ENCODE measurements around the gene ZCCHC14.

The ZCCHC14 gene

DNA sequence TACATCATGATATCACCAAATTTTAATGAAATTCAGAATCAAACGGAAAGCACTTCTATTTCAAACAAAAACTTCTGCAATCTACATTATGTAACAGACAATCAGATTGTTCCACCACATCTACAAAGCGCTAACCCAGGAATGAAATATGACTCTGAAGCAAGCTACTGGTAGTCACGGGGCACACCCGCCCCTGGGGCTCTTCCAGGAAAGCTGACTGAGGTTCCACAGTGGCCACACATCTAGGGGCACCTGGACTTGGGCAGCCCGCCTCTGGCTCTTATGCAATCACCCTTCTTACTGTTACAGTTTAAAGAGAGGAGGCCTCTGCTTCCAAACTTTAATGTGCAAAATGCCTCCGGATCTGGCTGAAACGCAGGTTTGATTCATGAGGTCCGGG lies 27.5 kb downstream of the ZCCHC14 start:
- H3F3A ChIP-seq (ENCODE audit: insufficient read depth) = no peaks in the 10 kb centered on the region
- no peaks in the 10 kb centered on the region for H3K36me3 ChIP-seq (ENCODE audit: low read length)
- H3K27me3 ChIP-seq (ENCODE audit: low read length) = no peaks in the 10 kb centered on the region
- no peak overlapping the region for H3K27ac ChIP-seq (ENCODE audit: low read depth, low read length)
- H4K20me1 ChIP-seq (ENCODE audit: low read depth, low read length) = no peaks in the 10 kb centered on the region
- H3K9ac ChIP-seq (ENCODE audit: low read length) = no peak overlapping the region
- H3K9me2 ChIP-seq (replicated peaks; ENCODE audit: insufficient read depth, low read length) = no peaks in the 10 kb centered on the region
- no peaks in the 10 kb centered on the region for H3K79me2 ChIP-seq (ENCODE audit: insufficient read depth, low read length)
- H3K9me3 ChIP-seq (ENCODE audit: insufficient read depth, low read length) = no peaks in the 10 kb centered on the region
- no peak overlapping the region for H3K4me3 ChIP-seq (ENCODE audit: insufficient read depth, low read length, poor library complexity, severe bottlenecking)
- TF ChIP-seq CTCF (IDR thresholded peaks at IDR 0.05; ENCODE audit: insufficient read depth, low read length, poor library complexity, severe bottlenecking) (no peak), EZH2phosphoT487 (conservative IDR thresholded peaks at IDR 0.05; ENCODE audit: low read length) (no peak)
- H2AFZ ChIP-seq (ENCODE audit: low read depth, low read length, severe bottlenecking) = no peak overlapping the region
- no peak overlapping the region for H3K4me2 ChIP-seq (ENCODE audit: low read depth, low read length, poor library complexity, severe bottlenecking)

DNA sequence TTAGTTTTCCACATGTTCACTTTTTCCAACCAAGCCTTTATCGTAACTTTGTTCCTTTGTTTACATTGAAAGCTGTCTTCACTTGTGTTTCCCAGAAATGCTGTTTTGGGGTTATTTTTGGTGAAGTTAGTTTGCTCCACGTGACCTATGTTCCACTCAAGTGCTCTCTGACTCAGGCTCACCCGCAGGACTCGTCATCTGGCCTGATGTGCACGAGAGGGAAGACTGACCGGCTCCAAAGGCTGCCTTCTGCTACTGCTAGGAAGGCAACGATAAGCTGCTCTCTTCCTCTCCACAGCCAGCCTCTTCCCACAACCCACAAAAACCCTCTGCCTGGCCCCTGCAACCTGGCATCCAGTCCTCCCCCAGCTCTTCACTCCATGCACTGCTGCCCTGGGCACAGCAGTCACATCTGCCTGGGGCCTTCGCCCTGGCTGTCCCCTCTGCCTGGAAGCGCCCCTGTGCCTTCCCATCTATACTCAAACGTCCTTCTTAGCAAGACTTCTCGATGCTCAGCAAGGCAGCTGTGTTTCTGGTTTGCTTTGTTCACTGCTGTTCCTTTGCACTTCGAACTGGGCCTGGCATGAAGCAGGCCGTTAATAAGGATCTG lies 28.0 kb downstream of the ZCCHC14 start:
- Histone ChIP-seq H3K79me2 (ENCODE audit: insufficient read depth, low read length) (no peaks in the 10 kb centered on the region), H3K9ac (ENCODE audit: low read length) (no peak overlapping the region), H3K4me3 (ENCODE audit: insufficient read depth, low read length, poor library complexity, severe bottlenecking) (no peak overlapping the region), H4K20me1 (ENCODE audit: low read depth, low read length) (no peaks in the 10 kb centered on the region), H2AFZ (ENCODE audit: low read depth, low read length, severe bottlenecking) (no peak overlapping the region), H3F3A (ENCODE audit: insufficient read depth) (no peaks in the 10 kb centered on the region), H3K27ac (ENCODE audit: low read depth, low read length) (no peak overlapping the region), H3K36me3 (ENCODE audit: low read length) (no peaks in the 10 kb centered on the region), H3K9me3 (ENCODE audit: insufficient read depth, low read length) (no peaks in the 10 kb centered on the region), H3K4me2 (ENCODE audit: low read depth, low read length, poor library complexity, severe bottlenecking) (no peak overlapping the region), H3K27me3 (ENCODE audit: low read length) (no peaks in the 10 kb centered on the region), H3K9me2 (replicated peaks; ENCODE audit: insufficient read depth, low read length) (no peaks in the 10 kb centered on the region)
- no peak for TF ChIP-seq EZH2phosphoT487 (conservative IDR thresholded peaks at IDR 0.05; ENCODE audit: low read length)
- TF ChIP-seq CTCF (IDR thresholded peaks at IDR 0.05; ENCODE audit: insufficient read depth, low read length, poor library complexity, severe bottlenecking) = no peak

DNA sequence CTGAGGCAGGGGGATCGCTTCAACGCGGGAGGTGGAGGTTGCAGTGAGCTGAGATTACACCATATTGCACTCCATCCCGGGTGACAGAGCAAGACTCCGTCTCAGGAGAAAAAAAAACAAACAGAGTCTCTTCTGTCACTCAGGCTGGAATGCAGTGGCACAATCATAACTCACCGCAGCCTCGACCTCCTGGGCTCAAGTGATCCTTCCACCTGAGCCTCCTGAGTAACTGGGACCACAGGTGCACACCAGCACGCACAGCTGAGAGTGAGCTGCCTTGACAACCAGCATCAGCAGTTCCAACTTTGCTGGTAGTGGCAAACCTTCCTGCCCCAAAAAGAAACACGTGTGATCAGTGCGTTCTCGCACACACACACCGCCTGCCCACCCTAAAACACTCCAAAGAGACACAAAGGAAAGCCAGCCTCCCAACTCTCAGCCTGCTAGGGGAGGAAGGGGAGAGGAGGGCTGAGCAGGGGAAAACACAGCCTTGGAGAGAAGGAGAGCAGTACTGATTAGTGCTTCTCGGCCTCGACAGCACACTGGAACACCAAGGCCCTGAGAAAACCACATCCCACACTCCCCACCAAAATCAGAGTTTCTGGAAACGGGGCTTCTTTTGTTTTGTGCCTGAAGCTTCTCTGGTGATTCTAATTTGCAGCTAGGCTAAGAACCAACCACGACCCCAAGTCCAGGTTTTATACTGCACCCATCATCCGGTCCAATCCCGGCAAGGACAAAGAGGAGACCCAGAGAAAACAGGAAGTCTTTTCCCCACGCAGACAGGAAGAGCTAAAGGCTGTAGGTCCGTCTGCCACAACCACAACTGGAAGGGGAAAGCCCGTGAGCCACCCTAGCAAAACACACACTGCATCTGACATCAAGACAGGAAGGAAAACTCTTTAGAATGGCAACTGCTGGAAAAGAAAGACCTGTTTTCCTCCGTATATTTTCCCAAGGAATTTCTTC lies 28.8 kb downstream of the ZCCHC14 start:
- Histone ChIP-seq H3K9me2 (replicated peaks; ENCODE audit: insufficient read depth, low read length) (no peaks in the 10 kb centered on the region), H3K9ac (ENCODE audit: low read length) (no peak overlapping the region), H2AFZ (ENCODE audit: low read depth, low read length, severe bottlenecking) (no peak overlapping the region), H3K79me2 (ENCODE audit: insufficient read depth, low read length) (no peaks in the 10 kb centered on the region), H3K27ac (ENCODE audit: low read depth, low read length) (no peak overlapping the region), H4K20me1 (ENCODE audit: low read depth, low read length) (no peaks in the 10 kb centered on the region), H3F3A (ENCODE audit: insufficient read depth) (no peaks in the 10 kb centered on the region), H3K4me3 (ENCODE audit: insufficient read depth, low read length, poor library complexity, severe bottlenecking) (no peak overlapping the region), H3K36me3 (ENCODE audit: low read length) (no peaks in the 10 kb centered on the region), H3K4me2 (ENCODE audit: low read depth, low read length, poor library complexity, severe bottlenecking) (no peak overlapping the region), H3K9me3 (ENCODE audit: insufficient read depth, low read length) (no peaks in the 10 kb centered on the region), H3K27me3 (ENCODE audit: low read length) (no peaks in the 10 kb centered on the region)
- no peak for TF ChIP-seq EZH2phosphoT487 (conservative IDR thresholded peaks at IDR 0.05; ENCODE audit: low read length)
- TF ChIP-seq CTCF (IDR thresholded peaks at IDR 0.05; ENCODE audit: insufficient read depth, low read length, poor library complexity, severe bottlenecking) = no peak
